GM19463 (cell line): ENCODE data around the gene DRC7.

ENCODE experiments used
- ATAC-seq: cut with Tn5 transposase; IDR thresholded peaks from one replicate; pipeline ENCODE4 v1.9.1; 2021; ENCODE audit warnings: mild to moderate bottlenecking, moderate library complexity; ENCODE audit not compliant: unreplicated experiment

Gene DRC7, protein sequence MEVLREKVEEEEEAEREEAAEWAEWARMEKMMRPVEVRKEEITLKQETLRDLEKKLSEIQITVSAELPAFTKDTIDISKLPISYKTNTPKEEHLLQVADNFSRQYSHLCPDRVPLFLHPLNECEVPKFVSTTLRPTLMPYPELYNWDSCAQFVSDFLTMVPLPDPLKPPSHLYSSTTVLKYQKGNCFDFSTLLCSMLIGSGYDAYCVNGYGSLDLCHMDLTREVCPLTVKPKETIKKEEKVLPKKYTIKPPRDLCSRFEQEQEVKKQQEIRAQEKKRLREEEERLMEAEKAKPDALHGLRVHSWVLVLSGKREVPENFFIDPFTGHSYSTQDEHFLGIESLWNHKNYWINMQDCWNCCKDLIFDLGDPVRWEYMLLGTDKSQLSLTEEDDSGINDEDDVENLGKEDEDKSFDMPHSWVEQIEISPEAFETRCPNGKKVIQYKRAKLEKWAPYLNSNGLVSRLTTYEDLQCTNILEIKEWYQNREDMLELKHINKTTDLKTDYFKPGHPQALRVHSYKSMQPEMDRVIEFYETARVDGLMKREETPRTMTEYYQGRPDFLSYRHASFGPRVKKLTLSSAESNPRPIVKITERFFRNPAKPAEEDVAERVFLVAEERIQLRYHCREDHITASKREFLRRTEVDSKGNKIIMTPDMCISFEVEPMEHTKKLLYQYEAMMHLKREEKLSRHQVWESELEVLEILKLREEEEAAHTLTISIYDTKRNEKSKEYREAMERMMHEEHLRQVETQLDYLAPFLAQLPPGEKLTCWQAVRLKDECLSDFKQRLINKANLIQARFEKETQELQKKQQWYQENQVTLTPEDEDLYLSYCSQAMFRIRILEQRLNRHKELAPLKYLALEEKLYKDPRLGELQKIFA

DNA sequence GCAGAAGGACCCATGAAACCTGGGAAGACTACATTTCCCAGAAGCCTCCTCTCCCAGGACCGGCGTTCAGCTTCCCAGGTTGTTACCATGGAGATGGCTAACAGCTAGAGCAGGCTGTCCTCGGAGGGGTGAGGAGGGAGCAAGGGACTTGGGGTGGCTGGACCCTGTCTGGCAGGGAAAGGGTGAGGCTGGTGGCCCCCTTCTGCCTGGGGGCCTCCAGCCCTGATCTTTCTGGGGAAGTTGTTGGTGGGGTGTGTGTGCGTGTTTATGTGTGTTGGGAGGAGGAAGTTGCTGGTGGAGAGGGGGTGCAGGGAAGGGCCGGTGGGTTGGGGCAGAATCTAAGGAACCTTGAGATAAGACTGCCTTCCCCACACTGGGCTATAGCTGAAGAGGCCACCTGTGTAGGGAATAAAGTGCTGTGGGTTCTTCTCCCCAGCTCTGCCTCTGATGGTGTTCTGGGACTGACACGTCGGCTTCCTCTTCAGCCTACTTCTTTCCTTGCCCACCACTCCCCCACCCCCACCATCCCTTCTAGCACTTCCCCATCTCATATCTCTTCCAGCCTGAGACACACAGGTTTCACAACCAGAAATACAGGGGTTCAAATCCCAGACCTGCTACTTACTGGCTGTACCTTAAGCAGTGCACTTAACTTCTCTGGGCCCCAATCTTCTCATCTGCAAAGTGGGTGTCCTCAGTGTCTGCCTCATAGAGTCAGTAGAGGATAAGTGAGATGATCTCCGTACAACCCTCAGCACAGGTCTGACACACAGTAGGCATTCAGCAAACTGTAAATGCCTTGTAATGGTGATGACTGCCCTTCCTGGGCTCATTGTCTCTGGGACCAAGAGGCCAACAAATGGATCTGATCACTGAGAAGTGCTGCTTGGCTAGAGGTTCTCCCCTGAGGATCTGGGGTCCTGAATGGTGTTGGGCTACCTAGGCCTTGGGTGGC lies at the start of gene DRC7:
Gene DRC7, plus strand, starts transcription at position 82 of the 955 bp plus-strand sequence. CDS start 3,144 bp downstream, outside the sequence.
- ATAC-seq, result peak; percentile 74

DNA sequence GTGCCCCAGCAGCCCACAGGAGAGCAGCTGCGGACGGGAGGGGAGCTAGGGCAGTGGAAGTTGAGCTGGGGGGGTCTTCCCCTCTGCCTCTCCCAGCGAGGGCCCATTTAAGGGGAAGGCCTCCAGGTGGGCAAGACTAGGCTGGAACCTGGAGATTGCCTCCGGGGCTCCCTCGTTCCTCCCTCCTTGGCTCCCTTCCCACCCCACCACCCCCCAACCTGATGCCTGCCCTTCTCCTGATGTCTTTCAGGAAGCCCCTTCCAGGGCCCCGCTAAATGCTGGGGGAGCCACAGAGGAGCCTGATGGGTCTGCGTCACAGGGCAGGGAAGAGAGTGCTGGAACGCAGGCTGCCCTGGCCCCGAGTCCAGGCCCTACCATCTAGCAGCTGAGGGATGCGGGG lies 49.4 kb upstream of the DRC7 start:
- no peak for ATAC-seq

DNA sequence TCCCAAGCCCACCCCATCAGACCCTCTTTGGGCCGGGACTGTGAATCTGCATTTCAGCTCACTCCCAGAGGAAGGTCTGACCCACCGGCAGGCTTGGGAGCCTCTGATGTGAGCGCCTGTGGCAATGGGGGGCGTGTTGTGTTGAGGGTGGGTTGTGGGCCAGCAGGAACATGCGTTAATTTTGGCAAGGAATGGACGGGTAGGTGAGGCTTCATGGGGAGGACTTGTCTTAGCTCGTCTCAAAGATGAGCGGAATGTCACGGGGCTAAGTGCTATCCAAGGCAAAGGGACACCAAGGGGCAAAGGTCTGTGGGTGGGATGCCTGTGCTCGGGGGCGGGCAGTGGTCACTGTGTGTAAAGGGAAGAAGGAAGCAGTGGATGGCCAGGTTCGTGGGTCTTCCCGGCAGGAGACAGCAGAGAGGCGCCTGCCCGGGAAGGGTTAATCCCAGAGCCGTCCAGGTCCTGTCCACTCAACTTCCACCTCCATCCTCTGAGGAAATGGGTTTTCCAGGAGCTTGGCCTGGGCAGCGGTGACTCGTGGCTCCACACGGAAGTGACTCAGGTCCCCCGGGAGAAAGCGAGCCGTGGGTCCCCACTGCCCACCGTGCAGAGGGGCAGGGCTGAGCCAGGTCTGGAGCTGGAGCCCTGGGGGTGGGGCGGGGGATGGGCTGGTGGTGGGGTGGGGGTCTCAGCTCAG lies 48.8 kb upstream of the DRC7 start:
- no peak for ATAC-seq

DNA sequence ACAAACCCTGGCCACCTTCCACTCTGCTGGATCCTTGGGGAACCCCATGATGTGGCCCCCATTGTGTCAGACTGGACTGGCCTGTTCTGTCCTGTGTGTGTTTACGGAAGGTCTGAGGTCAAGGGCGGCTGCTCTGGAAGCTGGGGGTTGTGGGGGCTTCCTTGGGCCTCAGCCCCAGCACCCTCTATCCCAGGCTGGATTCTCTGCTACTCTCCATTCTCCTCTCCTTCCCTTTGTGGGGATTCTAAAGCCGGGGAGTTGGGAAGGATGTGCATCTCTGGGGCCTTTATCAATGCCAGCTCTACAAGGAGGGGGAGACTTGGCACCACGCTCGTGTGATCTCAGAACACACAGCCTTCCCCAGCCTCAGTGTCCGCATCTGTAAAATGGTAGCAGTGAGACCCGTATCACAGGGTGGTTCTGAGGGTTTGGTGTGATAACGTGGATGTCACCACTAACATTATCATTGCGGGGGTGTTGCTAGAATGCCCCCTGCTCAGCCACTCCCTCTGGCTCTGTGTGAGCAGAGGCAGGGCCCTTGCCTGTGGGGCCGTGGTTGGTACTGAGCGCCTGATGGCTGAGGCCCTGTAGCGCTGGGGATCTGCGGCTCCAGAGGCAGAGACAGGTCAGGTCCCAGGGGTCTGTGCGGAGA lies 48.1 kb upstream of the DRC7 start:
- no peak for ATAC-seq

DNA sequence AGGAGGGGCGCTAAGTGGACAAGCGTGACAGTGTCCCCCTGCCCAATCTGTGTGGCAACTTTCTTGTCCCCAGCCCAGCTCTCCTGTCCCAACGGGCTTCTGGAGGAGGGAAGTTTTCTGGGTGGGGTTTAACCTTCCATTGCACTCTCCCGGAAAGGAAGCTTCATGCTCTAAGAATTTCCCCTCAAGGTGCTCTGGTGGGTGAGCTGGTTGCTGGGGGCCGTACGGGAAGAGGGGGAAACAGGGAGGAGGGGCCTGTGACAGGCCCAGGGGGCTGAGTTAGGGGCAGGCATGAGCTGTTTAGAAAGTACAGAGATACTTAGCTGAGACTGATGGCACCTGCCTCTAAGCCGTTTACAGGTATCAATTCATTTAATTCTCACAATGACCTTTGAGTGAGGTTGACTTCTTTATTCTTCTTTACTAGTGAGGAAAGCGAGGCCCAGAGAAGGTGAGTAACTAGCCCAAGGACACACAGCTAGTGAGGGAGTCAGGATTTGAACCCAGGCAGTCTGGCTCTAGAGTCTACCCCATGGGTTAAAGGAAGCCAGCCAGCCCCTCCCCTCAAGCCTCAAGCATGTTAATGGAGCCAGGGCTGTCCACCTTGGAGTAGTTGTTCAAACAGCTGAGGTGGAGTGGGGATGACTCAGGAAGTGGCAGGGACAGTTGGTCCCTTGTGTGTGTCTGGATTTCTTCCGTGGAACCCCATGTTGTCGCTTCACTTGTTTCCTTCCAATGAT lies 47.3 kb upstream of the DRC7 start:
- ATAC-seq, result no peak

DNA sequence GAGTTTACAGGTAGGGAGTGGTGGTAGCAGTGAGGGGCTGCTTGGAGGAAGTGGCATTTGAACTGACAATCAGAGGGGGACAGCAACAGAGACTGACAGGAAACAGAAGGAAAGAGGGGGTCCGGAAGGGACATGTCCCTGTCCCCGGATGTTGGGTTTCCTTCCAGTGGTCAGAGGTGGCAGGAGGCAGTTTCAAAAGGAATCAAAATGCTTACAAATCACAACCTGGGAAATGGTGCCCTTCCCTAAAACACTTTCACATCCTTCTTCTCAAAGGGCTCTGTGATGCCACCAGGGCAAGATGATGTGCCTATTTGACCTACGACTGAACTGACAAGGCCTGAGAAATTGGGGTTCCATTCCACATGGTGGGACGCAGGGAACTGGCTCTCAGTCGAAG lies 46.5 kb upstream of the DRC7 start:
- no peak for ATAC-seq

DNA sequence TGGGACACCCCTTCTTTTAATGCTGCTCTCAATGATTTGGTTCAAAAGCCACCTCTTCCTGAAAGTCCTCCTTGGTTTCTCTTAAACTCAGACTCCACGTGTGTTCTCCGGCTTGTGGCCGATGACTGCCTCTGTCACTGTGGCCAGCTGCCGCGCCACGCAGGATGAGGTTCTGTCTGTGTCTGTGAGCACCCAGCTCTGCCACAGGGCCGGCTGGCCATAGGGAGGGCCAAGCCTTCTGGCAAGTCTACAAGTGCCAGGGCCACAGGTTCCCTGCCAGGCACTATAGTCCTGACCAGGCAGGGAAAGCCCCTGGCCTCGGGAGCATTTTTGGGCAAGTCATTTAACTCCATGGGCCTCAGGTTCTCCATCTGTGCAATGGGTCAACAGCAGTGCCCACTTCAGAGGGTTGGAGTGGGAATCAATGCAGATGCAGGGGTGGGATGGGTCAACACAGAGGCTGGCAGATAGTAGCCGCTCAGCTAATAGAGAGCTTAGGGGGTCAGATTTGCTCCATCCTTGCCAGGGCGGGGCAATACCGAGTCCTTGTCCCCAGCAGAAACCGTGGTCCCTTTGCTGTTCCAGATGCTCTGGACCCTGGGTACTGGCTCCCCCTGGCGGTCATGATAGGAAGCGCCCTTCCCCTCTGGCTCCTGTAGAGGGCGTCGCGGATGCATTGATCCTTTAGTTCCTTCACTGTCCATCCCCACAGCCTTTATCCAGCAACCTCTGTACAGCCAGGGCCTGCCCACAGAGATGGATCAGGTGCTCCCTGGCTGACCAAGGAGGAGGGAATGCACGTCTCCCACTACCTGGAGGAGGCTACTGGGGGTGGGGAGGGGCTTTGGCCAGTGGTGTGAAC lies 45.8 kb upstream of the DRC7 start:
- peak; percentile 70 for ATAC-seq

DNA sequence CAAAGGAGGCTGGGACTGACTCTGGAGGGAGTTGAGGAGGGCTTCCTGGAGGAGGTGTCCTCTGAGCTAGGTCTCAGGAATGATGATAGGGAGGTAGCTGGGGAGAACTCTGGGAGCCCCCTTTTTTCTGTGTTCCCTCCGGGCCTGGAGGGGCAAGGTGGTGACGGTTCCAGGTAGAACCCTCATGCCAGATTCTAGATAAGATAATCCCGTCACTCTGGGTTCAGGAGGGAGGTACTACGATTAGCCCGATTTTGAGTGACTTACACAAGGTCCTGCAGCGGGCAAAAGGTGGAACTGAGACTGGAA lies 45.2 kb upstream of the DRC7 start:
- no peak for ATAC-seq

DNA sequence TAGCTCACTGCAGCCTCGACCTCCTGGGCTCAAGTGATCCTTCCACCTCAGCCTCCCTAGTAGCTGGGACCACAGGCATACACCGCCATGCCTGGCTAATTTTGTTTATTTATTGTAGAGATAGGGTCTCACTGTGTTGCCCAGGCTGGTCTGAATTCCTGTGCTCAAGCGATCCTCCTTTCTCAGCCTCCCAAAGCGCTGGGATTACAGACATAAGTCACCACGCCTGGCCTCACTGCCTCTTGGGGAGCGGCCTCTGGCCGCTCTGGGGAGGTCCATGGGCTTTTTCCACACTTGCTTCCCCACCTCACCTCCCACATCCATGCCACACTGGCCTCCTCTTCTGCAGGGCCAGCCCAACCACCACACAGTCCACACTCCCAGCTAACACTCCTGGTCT lies 44.8 kb upstream of the DRC7 start:
- ATAC-seq, result no peak

DNA sequence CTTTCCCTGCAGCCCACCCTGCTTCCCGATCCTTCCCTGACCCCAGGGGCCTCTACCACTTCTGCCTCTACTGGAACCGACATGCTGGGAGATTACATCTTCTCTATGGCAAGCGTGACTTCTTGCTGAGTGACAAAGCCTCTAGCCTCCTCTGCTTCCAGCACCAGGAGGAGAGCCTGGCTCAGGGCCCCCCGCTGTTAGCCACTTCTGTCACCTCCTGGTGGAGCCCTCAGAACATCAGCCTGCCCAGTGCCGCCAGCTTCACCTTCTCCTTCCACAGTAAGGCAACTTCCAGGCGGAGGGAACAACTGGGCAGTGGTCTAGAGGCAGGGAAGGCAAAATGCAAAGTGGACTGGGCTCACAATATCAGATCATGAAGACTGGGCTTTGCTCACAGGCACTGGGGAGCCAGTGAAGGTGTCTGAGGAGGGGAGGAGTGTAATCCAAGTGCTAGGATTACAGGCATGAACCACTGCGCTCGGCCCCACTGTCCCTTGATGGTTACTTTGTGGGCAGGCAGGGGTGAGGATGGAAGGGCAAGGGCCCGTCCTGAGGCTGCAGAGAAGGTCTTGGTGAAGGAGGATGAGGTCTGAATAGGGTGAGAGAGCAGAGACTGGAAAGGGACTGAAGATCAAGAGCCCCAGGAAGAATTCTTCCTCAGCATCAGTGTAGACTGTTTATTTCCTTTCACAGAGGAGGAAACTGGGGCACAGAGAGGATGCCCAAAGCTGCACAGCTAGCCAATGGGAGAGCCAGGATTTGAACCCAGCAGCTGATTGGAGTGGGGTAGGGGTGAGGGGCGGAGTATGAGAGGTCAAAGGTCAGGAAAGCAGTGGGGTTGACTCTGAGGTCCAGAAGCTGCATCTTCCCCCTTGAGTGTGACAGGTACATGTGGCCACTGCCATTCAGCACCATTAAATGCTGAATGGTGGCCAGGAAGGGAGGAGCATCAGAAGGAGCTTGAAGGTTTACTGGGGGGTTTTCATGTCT lies 43.0 kb upstream of the DRC7 start:
- no peak for ATAC-seq

DNA sequence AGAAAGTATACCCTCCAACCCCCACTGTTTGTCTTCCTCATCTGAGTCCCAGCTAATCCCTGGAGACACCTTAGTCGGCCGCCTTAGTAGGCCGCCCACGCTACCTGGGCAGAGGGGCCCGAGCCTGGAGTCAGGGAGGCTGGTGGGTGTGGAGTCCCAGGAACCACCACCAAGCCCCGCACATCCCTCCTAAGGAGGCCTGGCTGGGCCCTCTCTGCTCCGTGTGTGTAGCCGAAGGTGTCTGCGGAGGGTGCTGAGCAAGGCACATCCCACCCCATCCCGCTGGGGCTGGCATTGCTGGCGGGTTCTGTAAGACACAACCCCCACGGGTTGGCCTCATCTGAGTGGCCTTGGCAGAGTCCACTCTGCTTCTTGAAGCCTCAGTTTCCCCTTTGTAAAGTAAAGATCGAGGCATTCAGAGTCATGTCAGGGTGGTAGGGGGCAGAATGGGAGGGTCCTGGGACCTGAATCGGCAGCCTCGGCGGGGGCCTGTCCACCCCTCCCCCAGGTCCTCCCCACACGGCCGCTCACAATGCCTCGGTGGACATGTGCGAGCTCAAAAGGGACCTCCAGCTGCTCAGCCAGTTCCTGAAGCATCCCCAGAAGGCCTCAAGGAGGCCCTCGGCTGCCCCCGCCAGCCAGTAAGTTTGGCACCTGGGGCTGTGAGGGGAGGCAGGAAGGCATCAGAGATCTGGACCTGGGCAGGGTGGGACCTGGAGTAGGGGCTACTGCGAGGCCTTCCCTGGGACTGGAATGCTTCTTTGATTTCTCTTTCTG lies 41.7 kb upstream of the DRC7 start:
- ATAC-seq, result no peak

DNA sequence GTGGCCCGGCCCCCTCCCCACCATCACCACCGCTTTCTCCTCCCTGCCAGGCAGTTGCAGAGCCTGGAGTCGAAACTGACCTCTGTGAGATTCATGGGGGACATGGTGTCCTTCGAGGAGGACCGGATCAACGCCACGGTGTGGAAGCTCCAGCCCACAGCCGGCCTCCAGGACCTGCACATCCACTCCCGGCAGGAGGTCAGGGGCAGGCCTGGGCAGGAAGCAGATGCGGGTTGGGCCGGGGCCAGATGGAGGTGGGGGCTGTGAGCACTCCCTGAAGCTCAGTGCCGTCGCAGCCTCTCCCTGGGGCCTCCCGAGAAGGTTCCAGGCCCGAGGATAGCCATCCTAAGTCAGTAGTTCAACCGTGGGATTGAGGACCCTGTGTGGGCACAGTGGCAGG lies 40.7 kb upstream of the DRC7 start:
- no peak for ATAC-seq

DNA sequence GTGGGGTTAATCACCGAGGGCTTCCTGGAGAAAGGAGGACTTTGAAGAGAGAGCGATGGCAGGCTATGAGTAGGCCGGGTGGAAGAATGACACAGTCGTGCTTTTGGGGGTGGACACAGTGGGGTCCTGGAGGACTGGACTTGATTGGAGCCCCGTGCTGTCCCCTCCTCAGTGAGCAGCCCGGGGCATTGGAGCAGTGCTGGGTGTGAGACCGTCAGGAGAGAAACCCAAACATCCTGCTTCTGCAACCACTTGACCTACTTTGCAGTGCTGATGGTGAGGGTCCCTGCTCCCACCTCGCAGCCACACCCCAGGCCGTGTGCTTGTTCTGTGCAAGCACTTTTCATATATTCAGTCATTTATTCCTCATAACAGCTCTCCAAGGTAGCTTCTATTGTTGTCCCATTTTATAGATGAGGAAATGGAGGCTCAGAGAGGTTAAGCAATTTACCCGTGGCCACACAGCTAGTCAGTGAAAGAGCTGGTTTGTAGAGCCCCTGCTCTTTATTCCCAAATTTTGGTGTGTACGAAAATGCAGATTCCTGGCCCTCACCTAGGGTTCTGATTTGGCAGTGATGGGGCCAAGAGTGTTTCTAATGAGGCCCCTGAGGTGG lies 38.2 kb upstream of the DRC7 start:
- ATAC-seq, result no peak

DNA sequence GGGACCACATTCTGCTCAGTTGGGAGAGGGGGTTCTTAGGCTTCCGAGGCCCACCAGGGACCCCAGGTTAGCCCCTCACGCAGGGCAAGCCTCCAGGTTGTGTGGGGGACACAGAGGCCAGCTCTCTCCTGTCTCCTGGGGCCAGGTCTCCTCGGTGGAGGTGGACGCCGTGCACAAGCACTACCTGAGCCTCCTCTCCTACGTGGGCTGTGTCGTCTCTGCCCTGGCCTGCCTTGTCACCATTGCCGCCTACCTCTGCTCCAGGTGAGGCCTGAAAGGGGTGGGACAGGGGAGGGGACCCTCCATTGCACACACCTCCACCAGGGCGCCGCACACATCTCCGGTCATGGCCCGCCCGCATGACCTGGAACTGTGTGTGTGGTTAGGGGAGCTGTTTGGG lies 37.4 kb upstream of the DRC7 start:
- no peak for ATAC-seq

DNA sequence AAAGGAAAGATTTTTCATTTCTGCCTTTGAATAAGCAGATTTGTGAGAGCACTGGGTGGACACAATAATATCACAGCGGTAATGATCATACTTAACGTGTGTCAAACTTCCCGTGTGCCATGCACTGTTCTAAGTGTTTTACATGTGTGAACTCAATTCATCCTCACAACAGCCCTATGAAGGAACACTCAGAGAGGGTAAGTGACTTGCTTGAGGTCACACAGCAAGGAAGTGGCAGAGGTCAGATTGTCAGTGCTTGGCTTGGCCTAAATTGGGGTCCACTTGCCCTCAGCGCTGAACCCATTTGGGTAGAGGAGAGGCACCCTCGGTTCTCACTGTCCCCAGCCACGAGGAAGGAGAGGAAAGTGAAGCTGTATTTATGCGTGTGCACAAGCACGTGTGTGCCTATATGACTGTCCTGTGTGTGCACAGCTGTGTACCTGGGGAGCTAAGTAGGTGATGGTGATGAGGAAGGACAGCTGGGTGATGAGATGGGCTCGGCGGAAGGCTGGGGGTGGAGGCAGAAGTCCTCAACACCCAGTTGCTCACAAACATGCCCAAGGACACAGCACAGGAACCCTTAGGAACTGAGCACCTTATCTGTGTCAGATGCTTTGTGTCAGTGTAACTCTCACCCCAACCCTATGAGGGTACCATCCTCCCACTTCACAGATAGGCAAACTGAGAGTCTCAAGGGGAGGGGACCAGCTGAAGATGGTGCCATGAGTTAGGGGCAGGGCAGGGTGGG lies 36.3 kb upstream of the DRC7 start:
- no peak for ATAC-seq
